ENCODE measurements around the gene SART3. TPM values are rescaled to one million over a fixed set of nuclear protein-coding genes. Genes with fewer than 3 reads are reported as not detected.

Gene SART3
- total RNA-seq, 4 donors from 2014 or later: 28.7 to 71.8 (median 53.2) TPM

- H3K9me3 ChIP-seq: no peaks in the 10 kb centered on the region
- H3K27me3 ChIP-seq: no peaks in the 10 kb centered on the region
- H3K4me1 ChIP-seq: peaks cover 0 to 14% (median 0%) of the 10 kb centered on the region in 3 donors
- no peak overlapping the region for H3K4me3 ChIP-seq
- WGBS, 2 donors (ENCODE audit: low coverage in 1 of 2): 53 to 100% methylated on average over 1 to 4 of the region's 4 CpGs
- TF ChIP-seq CTCF (IDR thresholded peaks at IDR 0.05) (no peak), EP300 (IDR thresholded peaks at IDR 0.05) (no peak), POLR2AphosphoS5 (IDR thresholded peaks at IDR 0.05) (no peak), POLR2A (IDR thresholded peaks at IDR 0.05) (no peak)
- no peak overlapping the region for H3K27ac ChIP-seq
- ATAC-seq: no peak
- H3K36me3 ChIP-seq: no peaks in the 10 kb centered on the region
These were observed 39.7 kb upstream of the SART3 start for GRCh38 chr12:108600702-108601007.

GRCh38 chr12:108599948-108600701 lies 39.2 kb upstream of the SART3 start:
- Histone ChIP-seq H3K27me3 (no peaks in the 10 kb centered on the region), H3K4me1 (peaks cover 0 to 14% (median 0%) of the 10 kb centered on the region in 3 donors), H3K9me3 (no peaks in the 10 kb centered on the region), H3K27ac (no peak overlapping the region), H3K36me3 (no peaks in the 10 kb centered on the region), H3K4me3 (no peak overlapping the region)
- no peak for TF ChIP-seq CTCF (IDR thresholded peaks at IDR 0.05)
- TF ChIP-seq POLR2A (IDR thresholded peaks at IDR 0.05): no peak
- TF ChIP-seq EP300 (IDR thresholded peaks at IDR 0.05): no peak
- no peak for TF ChIP-seq POLR2AphosphoS5 (IDR thresholded peaks at IDR 0.05)
- ATAC-seq: no peak
- WGBS, 2 donors (ENCODE audit: low coverage in 1 of 2): 72 to 88% methylated on average over 3 to 10 of the region's 10 CpGs

GRCh38 chr12:108599541-108599940 lies 38.6 kb upstream of the SART3 start:
- no peaks in the 10 kb centered on the region for H3K9me3 ChIP-seq
- no peak overlapping the region for H3K4me3 ChIP-seq
- no peak for ATAC-seq
- TF ChIP-seq POLR2AphosphoS5 (IDR thresholded peaks at IDR 0.05) (no peak), CTCF (IDR thresholded peaks at IDR 0.05) (no peak), EP300 (IDR thresholded peaks at IDR 0.05) (no peak), POLR2A (IDR thresholded peaks at IDR 0.05) (no peak)
- no peaks in the 10 kb centered on the region for H3K36me3 ChIP-seq
- 80 to 100% methylated on average over 1 of the region's 6 CpGs for WGBS, 2 donors (ENCODE audit: low coverage in 1 of 2)
- no peak overlapping the region for H3K27ac ChIP-seq
- no peaks in the 10 kb centered on the region for H3K27me3 ChIP-seq
- peaks cover 0 to 12% (median 0%) of the 10 kb centered on the region in 3 donors for H3K4me1 ChIP-seq

- peaks cover 0 to 10% (median 0%) of the 10 kb centered on the region in 3 donors for H3K4me1 ChIP-seq
- no peak for ATAC-seq
- H3K4me3 ChIP-seq: no peak overlapping the region
- TF ChIP-seq CTCF (IDR thresholded peaks at IDR 0.05): no peak
- 90 to 98% methylated on average over 5 to 11 of the region's 11 CpGs for WGBS, 2 donors (ENCODE audit: low coverage in 1 of 2)
- no peaks in the 10 kb centered on the region for H3K36me3 ChIP-seq
- H3K27ac ChIP-seq: peak overlapping the region in 2 of 4 donors; percentile 24 to 27
- H3K9me3 ChIP-seq: no peaks in the 10 kb centered on the region
- H3K27me3 ChIP-seq: no peaks in the 10 kb centered on the region
These were observed 37.7 kb upstream of the SART3 start for GRCh38 chr12:108598553-108599250.

All from gastroesophageal sphincter (tissue), 4 donors.